Measurements from ENCODE around the gene RAD1.

GRCh38 chr5:34876275-34876674 is 39.0 kb downstream of the RAD1 start:
- TF ChIP-seq MAX (IDR thresholded peaks at IDR 0.05) (no peak), EZH2 (IDR thresholded peaks at IDR 0.05; ENCODE audit: low read depth, low read length, severe bottlenecking) (no peak), EP300 (IDR thresholded peaks at IDR 0.05; ENCODE audit: borderline replicate concordance in 1 of 2, low read depth in 2 of 2, low read length in 2 of 2) (no peak), CTCF (IDR thresholded peaks at IDR 0.05; ENCODE audit: control extremely low read depth in 1 of 3, insufficient read depth in 1 of 3, low read depth in 1 of 3, low read length in 3 of 3) (no peak), CHD1 (IDR thresholded peaks at IDR 0.05; ENCODE audit: low read depth, low read length) (no peak), RNF2 (IDR thresholded peaks at IDR 0.05; ENCODE audit: borderline replicate concordance, low read depth, low read length, missing control alignments, poor library complexity, severe bottlenecking) (no peak), ATF2 (IDR thresholded peaks at IDR 0.05; ENCODE audit: low read length) (no peak), POLR2AphosphoS5 (IDR thresholded peaks at IDR 0.05; ENCODE audit: low read depth, low read length) (no peak), POLR2A (IDR thresholded peaks at IDR 0.05; ENCODE audit: control extremely low read depth in 1 of 2, low read depth in 2 of 2, low read length in 2 of 2) (no peak), GABPA (IDR thresholded peaks at IDR 0.05; ENCODE audit: borderline replicate concordance, insufficient read depth, low read length) (no peak), BCL11A (IDR thresholded peaks at IDR 0.05; ENCODE audit: low read depth in 2 of 2, low read length in 2 of 2) (no peak), SAP30 (IDR thresholded peaks at IDR 0.05; ENCODE audit: insufficient read depth, insufficient replicate concordance, low read length) (no peak), MAFK (IDR thresholded peaks at IDR 0.05; ENCODE audit: low read depth, low read length) (no peak), SIX5 (IDR thresholded peaks at IDR 0.05; ENCODE audit: low read depth, low read length) (no peak)

Measured in H1 (cell line).